Measurements from ENCODE around the gene NQO1.

NQO1 gene

GRCh38 chr16:69707920-69708683 lies 18.3 kb downstream of the NQO1 start:
- in situ Hi-C loops (cut with MboI; ENCODE audit: low sequenced_read_pairs): no loop called here

GRCh38 chr16:69706975-69707340 lies 19.4 kb downstream of the NQO1 start:
- in situ Hi-C loops (cut with MboI; ENCODE audit: low sequenced_read_pairs): no loop called here

GRCh38 chr16:69706256-69706974 lies 19.9 kb downstream of the NQO1 start:
- in situ Hi-C loops (cut with MboI; ENCODE audit: low sequenced_read_pairs): no loop called here

- in situ Hi-C loops (cut with MboI; ENCODE audit: low sequenced_read_pairs): no loop called here
Measured at GRCh38 chr16:69703638-69704037, 22.7 kb downstream of the NQO1 start.

- in situ Hi-C loops (cut with MboI; ENCODE audit: low sequenced_read_pairs): no loop called here
Measured at GRCh38 chr16:69701866-69702265, 24.5 kb downstream of the NQO1 start.

- in situ Hi-C loops (cut with MboI; ENCODE audit: low sequenced_read_pairs): no loop called here
Measured at GRCh38 chr16:69701452-69701851, 24.9 kb downstream of the NQO1 start.

- in situ Hi-C loops (cut with MboI; ENCODE audit: low sequenced_read_pairs): no loop called here
Measured at GRCh38 chr16:69699915-69700314, 26.4 kb downstream of the NQO1 start.

- in situ Hi-C loops (cut with MboI; ENCODE audit: low sequenced_read_pairs): no loop called here
Measured at GRCh38 chr16:69698404-69698803, 28.0 kb downstream of the NQO1 start.

- in situ Hi-C loops (cut with MboI; ENCODE audit: low sequenced_read_pairs): no loop called here
Measured at GRCh38 chr16:69693916-69694315, 32.4 kb downstream of the NQO1 start.

GRCh38 chr16:69691980-69692911 lies 34.1 kb downstream of the NQO1 start:
- in situ Hi-C loops (cut with MboI; ENCODE audit: low sequenced_read_pairs): no loop called here

- in situ Hi-C loops (cut with MboI; ENCODE audit: low sequenced_read_pairs): no loop called here
Measured at GRCh38 chr16:69688589-69688988, 37.8 kb downstream of the NQO1 start.

GRCh38 chr16:69680358-69680757 lies 46.0 kb downstream of the NQO1 start:
- in situ Hi-C loops (cut with MboI; ENCODE audit: low sequenced_read_pairs): no loop called here

- in situ Hi-C loops (cut with MboI; ENCODE audit: low sequenced_read_pairs): no loop called here
Measured at GRCh38 chr16:69672998-69673713, 53.2 kb downstream of the NQO1 start.

- in situ Hi-C loops (cut with MboI; ENCODE audit: low sequenced_read_pairs): no loop called here
Measured at GRCh38 chr16:69672315-69672997, 53.9 kb downstream of the NQO1 start.

GRCh38 chr16:69669577-69669976 lies 56.8 kb downstream of the NQO1 start:
- in situ Hi-C loops (cut with MboI; ENCODE audit: low sequenced_read_pairs): no loop called here

GRCh38 chr16:69663846-69664245 lies 62.5 kb downstream of the NQO1 start:
- in situ Hi-C loops (cut with MboI; ENCODE audit: low sequenced_read_pairs): no loop called here

GRCh38 chr16:69662901-69663300 lies 63.5 kb downstream of the NQO1 start:
- in situ Hi-C loops (cut with MboI; ENCODE audit: low sequenced_read_pairs): no loop called here

GRCh38 chr16:69660166-69660565 lies 66.2 kb downstream of the NQO1 start:
- in situ Hi-C loops (cut with MboI; ENCODE audit: low sequenced_read_pairs): no loop called here

All from HL-60/S4 (cell line).